Cardiac fibroblast (primary cell): Measurements from ENCODE around the gene GFOD2.

Source experiments
- DNase-seq, 2 donors: peaks; one replicate each; pipeline versions ENCODE4 v3.0.0 to v3.0.0-alpha.2; 2010; ENCODE audit warnings: low read depth in 2 of 2
- H3K4me3 ChIP-seq, 2 donors: replicated peaks in 1 of 2; 1 replicate in 1 of 2; 2 replicates in 1 of 2; pipeline ENCODE4 v1.5.1; 2011; ENCODE audit warnings: low read depth in 2 of 2, low read length in 2 of 2, mild to moderate bottlenecking in 2 of 2, moderate library complexity in 1 of 2
- CTCF ChIP-seq: IDR thresholded peaks from one replicate; pipeline ENCODE4 v1.5.1; 2011; ENCODE audit warnings: low read depth, mild to moderate bottlenecking, low read length, inconsistent platforms

GFOD2 gene

DNA sequence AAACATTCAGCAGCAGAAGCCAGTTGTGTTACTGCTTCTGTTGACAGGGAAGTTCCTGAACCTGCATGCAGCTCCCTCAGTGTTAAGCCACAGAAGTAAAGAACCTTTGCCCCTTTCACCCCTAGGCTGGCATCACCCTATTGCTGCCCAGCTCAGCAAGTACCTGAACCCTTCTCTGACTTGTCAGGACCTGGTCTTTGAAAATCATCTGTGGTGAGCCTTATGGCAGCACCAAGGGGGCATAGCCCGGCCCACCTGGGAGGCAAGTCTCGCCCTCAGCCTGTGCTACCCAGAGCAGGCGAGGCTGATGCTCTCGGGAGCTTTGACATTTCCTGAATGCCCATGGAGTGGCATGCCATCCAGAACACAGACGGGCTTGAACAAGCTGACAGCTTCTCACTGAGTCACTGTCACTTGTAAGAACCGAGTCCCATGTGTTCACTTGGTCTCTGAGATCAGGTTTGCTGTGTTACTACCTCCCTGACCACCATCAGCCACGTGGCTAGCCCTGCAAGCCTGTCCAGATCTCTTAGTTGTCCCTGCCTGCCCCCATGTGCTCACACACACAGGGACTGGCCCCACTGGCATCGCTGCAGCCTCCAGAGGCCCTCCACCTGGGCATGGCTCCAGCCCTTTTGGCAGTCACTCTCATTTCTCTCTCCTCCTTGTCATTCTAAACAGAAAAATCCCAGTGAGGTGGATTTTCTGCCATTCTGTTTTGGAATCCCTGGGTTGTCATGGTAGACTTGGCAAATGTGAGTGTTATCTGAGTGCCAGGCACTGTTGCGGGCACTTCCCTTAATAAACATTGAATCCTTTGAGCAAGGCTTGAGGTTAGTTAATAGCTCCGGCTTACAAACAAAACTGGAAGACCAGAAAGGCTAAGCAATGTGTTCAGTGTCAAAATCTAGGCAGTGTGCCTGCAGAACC lies 77.1 kb downstream of the GFOD2 start:
- no peak overlapping the region for H3K4me3 ChIP-seq
- DNase-seq: peak in 1 of 2 donors; percentile 80
- TF ChIP-seq CTCF: no peak

DNA sequence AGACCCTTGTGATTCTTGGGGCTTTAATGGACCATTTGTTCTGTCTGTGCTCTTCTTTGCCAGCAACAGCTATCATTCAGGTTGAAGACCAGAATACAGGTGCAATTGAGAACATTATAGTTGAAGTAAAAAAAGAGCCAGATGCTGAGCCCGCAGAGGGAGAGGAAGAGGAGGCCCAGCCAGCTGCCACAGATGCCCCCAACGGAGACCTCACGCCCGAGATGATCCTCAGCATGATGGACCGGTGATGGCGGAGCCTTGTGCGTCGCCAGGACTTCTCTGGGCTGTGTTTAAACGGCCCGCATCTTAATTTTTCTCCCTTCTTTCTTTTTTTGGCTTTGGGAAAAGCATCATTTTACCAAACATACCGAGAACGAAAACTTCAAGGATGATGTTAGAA lies 81.5 kb downstream of the GFOD2 start:
- no peak for DNase-seq
- no peak for TF ChIP-seq CTCF
- H3K4me3 ChIP-seq: no peak overlapping the region

DNA sequence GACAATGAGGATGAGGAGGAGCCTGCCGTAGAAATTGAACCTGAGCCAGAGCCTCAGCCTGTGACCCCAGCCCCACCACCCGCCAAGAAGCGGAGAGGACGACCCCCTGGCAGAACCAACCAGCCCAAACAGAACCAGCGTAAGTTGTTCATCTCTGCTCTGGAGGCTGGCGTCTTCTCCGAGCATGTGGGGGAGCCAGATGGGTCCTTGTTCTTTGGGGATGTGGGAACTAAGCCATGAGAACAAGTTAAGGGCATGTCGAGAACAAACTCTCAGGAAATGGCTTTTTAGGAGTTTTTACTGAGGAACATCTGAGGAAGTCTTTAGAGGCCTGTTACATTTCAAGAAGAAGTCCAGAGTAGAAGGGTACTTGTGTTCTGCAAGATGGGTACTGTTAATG lies 82.4 kb downstream of the GFOD2 start:
- no peak overlapping the region for H3K4me3 ChIP-seq
- DNase-seq: no peak
- no peak for TF ChIP-seq CTCF

- H3K4me3 ChIP-seq: no peak overlapping the region
- DNase-seq: peak; percentile 32 to 70
- no peak for TF ChIP-seq CTCF
Measured at GRCh38 chr16:67632415-67633172, 86.5 kb downstream of the GFOD2 start.

DNA sequence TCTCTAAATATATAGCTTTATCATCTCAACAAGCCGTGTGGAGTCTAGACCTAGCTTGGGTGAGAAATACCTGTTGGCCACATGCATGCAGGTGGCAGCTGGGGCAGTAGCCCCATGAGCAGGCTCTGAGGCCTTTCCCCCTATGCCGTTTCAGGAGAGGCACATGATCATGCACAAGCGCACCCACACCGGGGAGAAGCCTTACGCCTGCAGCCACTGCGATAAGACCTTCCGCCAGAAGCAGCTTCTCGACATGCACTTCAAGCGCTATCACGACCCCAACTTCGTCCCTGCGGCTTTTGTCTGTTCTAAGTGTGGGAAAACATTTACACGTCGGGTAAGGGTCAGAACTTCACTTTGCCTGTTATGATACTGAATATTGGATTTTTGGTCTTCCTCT lies 90.9 kb downstream of the GFOD2 start:
- no peak for DNase-seq
- no peak for TF ChIP-seq CTCF

More for the DNA sequence above, 90.9 kb downstream of the GFOD2 start:
- H3K4me3 ChIP-seq: no peak overlapping the region
